HEK293 (cell line): ENCODE measurements around the gene PNLIP.

Source experiments
- BCL11A ChIP-seq: fragments of 450-650 bp; formaldehyde crosslinking; IDR thresholded peaks from 2 replicates; pipeline ENCODE4 v1.5.1; 2016; ENCODE audit warnings: low read depth, missing biosample characterization, missing genetic modification characterization
- CTCF ChIP-seq: fragments of 450-650 bp; formaldehyde crosslinking; IDR thresholded peaks from 2 replicates; pipeline ENCODE4 v1.5.1; 2016; ENCODE audit warnings: missing biosample characterization, missing genetic modification characterization
- GLIS1 ChIP-seq: fragments of 450-650 bp; formaldehyde crosslinking; IDR thresholded peaks from 2 replicates; pipeline ENCODE4 v1.5.1; 2016; ENCODE audit warnings: missing biosample characterization, missing genetic modification characterization
- REST ChIP-seq: fragments of 450-650 bp; formaldehyde crosslinking; IDR thresholded peaks from 2 replicates; pipeline ENCODE4 v1.5.1; 2016; ENCODE audit warnings: missing biosample characterization, missing genetic modification characterization
- ZBTB7A ChIP-seq: fragments of 450-650 bp; formaldehyde crosslinking; IDR thresholded peaks from 2 replicates; pipeline ENCODE4 v1.5.1; 2016; ENCODE audit warnings: low read depth, missing biosample characterization, missing genetic modification characterization
- ZNF133 ChIP-seq: fragments of 450-650 bp; formaldehyde crosslinking; IDR thresholded peaks from 2 replicates; pipeline ENCODE4 v1.5.1; 2016; ENCODE audit warnings: missing biosample characterization, missing genetic modification characterization

- TF ChIP-seq ZNF133 (tag by site-specific recombination), result no peak
- TF ChIP-seq GLIS1 (tag by site-specific recombination), result no peak
- no peak for TF ChIP-seq ZBTB7A
- no peak for TF ChIP-seq CTCF (tag by site-specific recombination)
- TF ChIP-seq REST (tag by site-specific recombination), result no peak
- no peak for TF ChIP-seq BCL11A (tag by site-specific recombination)
Measured at GRCh38 chr10:116574797-116575196, 29.1 kb downstream of the PNLIP start.
